Renal cortical epithelial cell (primary cell): ENCODE data around the gene PLCL1. TPM values are rescaled to one million over a fixed set of nuclear protein-coding genes. Genes with fewer than 3 reads are reported as not detected.

ENCODE experiments used
- DNase-seq: peaks from one replicate; pipeline ENCODE4 v3.0.0-alpha.2; 2011; ENCODE audit warnings: low read depth
- total RNA-seq: library from RNA; depleted of rRNA; stranded (reverse); fragments of >200 nt; gene quantifications from 2 replicates; pipeline ENCODE4 v1.2.3, GENCODE V29; 2014

PLCL1 gene
- total RNA-seq, 1 donor from 2014 or later: 1.2 TPM

GRCh38 chr2:198060277-198060676, 255.9 kb downstream of the PLCL1 start:
- DNase-seq: no peak

GRCh38 chr2:198062826-198063225, 258.4 kb downstream of the PLCL1 start:
- DNase-seq: no peak

- DNase-seq: no peak
Observed at GRCh38 chr2:198063242-198063641, 258.8 kb downstream of the PLCL1 start.

GRCh38 chr2:198065322-198065721, 260.9 kb downstream of the PLCL1 start:
- DNase-seq: no peak

GRCh38 chr2:198066597-198066996, 262.2 kb downstream of the PLCL1 start:
- no peak for DNase-seq

GRCh38 chr2:198072655-198073054, 268.3 kb downstream of the PLCL1 start:
- DNase-seq: no peak

- no peak for DNase-seq
Observed at GRCh38 chr2:198073253-198073652, 268.9 kb downstream of the PLCL1 start.

- DNase-seq: no peak
Observed at GRCh38 chr2:198077477-198077876, 273.1 kb downstream of the PLCL1 start.

GRCh38 chr2:198080879-198081765, 276.7 kb downstream of the PLCL1 start:
- no peak for DNase-seq

GRCh38 chr2:198084156-198084555, 279.8 kb downstream of the PLCL1 start:
- peak; percentile 51 for DNase-seq

- no peak for DNase-seq
Observed at GRCh38 chr2:198096002-198096401, 291.6 kb downstream of the PLCL1 start.

- no peak for DNase-seq
Observed at GRCh38 chr2:198096965-198097364, 292.6 kb downstream of the PLCL1 start.

- DNase-seq: peak; percentile 75
Observed at GRCh38 chr2:198097630-198098029, 293.2 kb downstream of the PLCL1 start.

GRCh38 chr2:198098386-198098785, 294.0 kb downstream of the PLCL1 start:
- no peak for DNase-seq

- peak; percentile 55 for DNase-seq
Observed at GRCh38 chr2:198098918-198099317, 294.5 kb downstream of the PLCL1 start.

GRCh38 chr2:198100346-198100745, 296.0 kb downstream of the PLCL1 start:
- peak; percentile 77 for DNase-seq

- no peak for DNase-seq
Observed at GRCh38 chr2:198101688-198102087, 297.3 kb downstream of the PLCL1 start.

- no peak for DNase-seq
Observed at GRCh38 chr2:198102120-198102519, 297.7 kb downstream of the PLCL1 start.

GRCh38 chr2:198102856-198103255, 298.5 kb downstream of the PLCL1 start:
- DNase-seq: no peak

GRCh38 chr2:198106621-198107385, 302.4 kb downstream of the PLCL1 start:
- DNase-seq: no peak

- no peak for DNase-seq
Observed at GRCh38 chr2:198113316-198113715, 308.9 kb downstream of the PLCL1 start.

- DNase-seq: no peak
Observed at GRCh38 chr2:198114064-198114463, 309.7 kb downstream of the PLCL1 start.

GRCh38 chr2:198115201-198115600, 310.8 kb downstream of the PLCL1 start:
- no peak for DNase-seq
